Stomach (tissue), 9 donors: ENCODE data around the gene NOTO. TPM values are rescaled to one million over a fixed set of nuclear protein-coding genes. Genes with fewer than 3 reads are reported as not detected.

Experiments
- DNase-seq, 2 donors: peaks; one replicate each; pipeline versions ENCODE4 v3.0.0 to v3.0.0-alpha.2; 2013 to 2019
- H3K27ac ChIP-seq, 5 donors: fragments of 200-600 bp in 4 of 5; sonication (generic) in 4 of 5; one replicate each; pipeline ENCODE4 v1.5.1; 2013 to 2019; ENCODE audit warnings: mild to moderate bottlenecking in 1 of 5, moderate library complexity in 1 of 5
- H3K27me3 ChIP-seq, 3 donors: fragments of 200-600 bp; sonication (generic); one replicate each; pipeline ENCODE4 v1.5.1; 2017 to 2019; ENCODE audit warnings: mixed run types in 1 of 3
- H3K36me3 ChIP-seq, 4 donors: fragments of 200-600 bp; sonication (generic); 1 replicate in 3 of 4; 2 replicates in 1 of 4; pipeline ENCODE4 v1.5.1; 2016 to 2019
- H3K4me1 ChIP-seq, 4 donors: fragments of 200-600 bp; sonication (generic); one replicate each; pipeline ENCODE4 v1.5.1; 2016 to 2019
- H3K4me3 ChIP-seq, 4 donors: fragments of 200-600 bp; sonication (generic) in 3 of 4; one replicate each; pipeline ENCODE4 v1.5.1; 2016 to 2019; ENCODE audit warnings: mild to moderate bottlenecking in 1 of 4
- H3K9me3 ChIP-seq, 4 donors: fragments of 200-600 bp; sonication (generic); one replicate each; pipeline ENCODE4 v1.5.1; 2016 to 2019
- EP300 ChIP-seq: sonication (generic); formaldehyde crosslinking; IDR thresholded peaks from one replicate; pipeline ENCODE4 v1.6.1; 2017; ENCODE audit warnings: antibody characterized with exemption
- POLR2A ChIP-seq, 4 donors: fragments of 450-650 bp; IDR thresholded peaks; one replicate each; pipeline ENCODE4 v1.6.1; 2016; ENCODE audit warnings: antibody characterized with exemption in 4 of 4, control low read depth in 2 of 4, mild to moderate bottlenecking in 1 of 4, moderate library complexity in 1 of 4
- POLR2AphosphoS5 ChIP-seq, 3 donors: sonication (generic); formaldehyde crosslinking; IDR thresholded peaks; one replicate each; pipeline ENCODE4 v1.6.1; 2016; ENCODE audit warnings: antibody characterized with exemption in 3 of 3
- WGBS, 5 donors: extraction: QIAGEN DNeasy Blood & Tissue Kit in 3 of 5; methylation state at CpG; one replicate each; pipeline versions ENCODE4 v1.1.5 to v1.1.7; 2013 to 2018; 5-methylcytosine and 5-hydroxymethylcytosine counted together
- intact Hi-C: fragments of 100-400 bp; cut with DNase I; formaldehyde crosslinking; loops from one replicate; pipeline ENCODE4 v1.15.1; 2023; ENCODE audit warnings: low total_unique reads
- polyA plus RNA-seq, 3 donors: library from polyadenylated mRNA; stranded (reverse); fragments of 200-250 nt; gene quantifications; one replicate each; pipeline ENCODE4 v1.2.3, GENCODE V29; 2013
- total RNA-seq, 5 donors: library from RNA; depleted of rRNA; stranded (reverse); fragments of >200 nt; gene quantifications; one replicate each; pipeline versions ENCODE4 v1.1.0 to v1.2.3, GENCODE V29; 2014 to 2016
- TF ChIP-seq, protein P1 (sequence below), 7 experiments: fragments of 450-650 bp in 4 of 7; fragments of 200-600 bp in 3 of 7; sonication (generic) in 3 of 7; IDR thresholded peaks; one replicate each; pipeline ENCODE4 v1.5.1; 2016 to 2019; ENCODE audit warnings: antibody characterized with exemption in 7 of 7, control low read depth in 2 of 7, mild to moderate bottlenecking in 1 of 7
- donor health status: healthy with polysubstance abuse.
- donor health status: Bipolar disorder and iron deficiency.
- donor health status: healthy.

The NOTO gene
- total and polyA plus RNA-seq, 8 donors: 0.25 to 0.31 TPM; not detected in 6

- peaks cover 11 to 28% (median 19%) of the 10 kb centered on the region in 4 donors for H3K36me3 ChIP-seq
- intact Hi-C loops: no loop called here
- no peaks in the 10 kb centered on the region for H3K27me3 ChIP-seq
- no peaks in the 10 kb centered on the region for H3K9me3 ChIP-seq
- TF ChIP-seq EP300 (no peak), POLR2A (IDR thresholded peaks at IDR 0.05) (peak in 1 of 4 donors; percentile 10), POLR2AphosphoS5 (IDR thresholded peaks at IDR 0.05) (peak; percentile 17 to 78 (median 73))
- TF ChIP-seq, protein P1, sequence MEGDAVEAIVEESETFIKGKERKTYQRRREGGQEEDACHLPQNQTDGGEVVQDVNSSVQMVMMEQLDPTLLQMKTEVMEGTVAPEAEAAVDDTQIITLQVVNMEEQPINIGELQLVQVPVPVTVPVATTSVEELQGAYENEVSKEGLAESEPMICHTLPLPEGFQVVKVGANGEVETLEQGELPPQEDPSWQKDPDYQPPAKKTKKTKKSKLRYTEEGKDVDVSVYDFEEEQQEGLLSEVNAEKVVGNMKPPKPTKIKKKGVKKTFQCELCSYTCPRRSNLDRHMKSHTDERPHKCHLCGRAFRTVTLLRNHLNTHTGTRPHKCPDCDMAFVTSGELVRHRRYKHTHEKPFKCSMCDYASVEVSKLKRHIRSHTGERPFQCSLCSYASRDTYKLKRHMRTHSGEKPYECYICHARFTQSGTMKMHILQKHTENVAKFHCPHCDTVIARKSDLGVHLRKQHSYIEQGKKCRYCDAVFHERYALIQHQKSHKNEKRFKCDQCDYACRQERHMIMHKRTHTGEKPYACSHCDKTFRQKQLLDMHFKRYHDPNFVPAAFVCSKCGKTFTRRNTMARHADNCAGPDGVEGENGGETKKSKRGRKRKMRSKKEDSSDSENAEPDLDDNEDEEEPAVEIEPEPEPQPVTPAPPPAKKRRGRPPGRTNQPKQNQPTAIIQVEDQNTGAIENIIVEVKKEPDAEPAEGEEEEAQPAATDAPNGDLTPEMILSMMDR (IDR thresholded peaks at IDR 0.05): no peak
- H3K4me1 ChIP-seq: peaks cover 20 to 49% (median 42%) of the 10 kb centered on the region in 4 donors
- peak; percentile 99 to 100 for DNase-seq
- H3K27ac ChIP-seq: peak within 1 kb of the TSS; percentile 72 to 96 (median 92)
- H3K4me3 ChIP-seq: peak within 1 kb of the TSS; percentile 81 to 85 (median 82)
- 0 to 1% (median 0%) methylated on average over 23 to 67 of the region's 67 CpGs for WGBS, 5 donors
Observed at GRCh38 chr2:73233154-73233931, 31.0 kb downstream of the NOTO start, which contains the start of gene PRADC1. TSS of gene PRADC1 (minus strand) at chr2:73233239. CDS start at chr2:73233160, 79 bp downstream.

GRCh38 chr2:73233932-73234832 lies 31.8 kb downstream of the NOTO start, which contains the start of gene CCT7:
TSS of gene CCT7 (plus strand) at chr2:73234308. CDS start at chr2:73234379, 71 bp downstream.
- WGBS, 5 donors: 0 to 1% (median 0%) methylated on average over 18 to 69 of the region's 69 CpGs
- peak; percentile 86 to 97 for DNase-seq
- TF ChIP-seq POLR2AphosphoS5 (IDR thresholded peaks at IDR 0.05) (peak; percentile 77 to 94 (median 87)), POLR2A (IDR thresholded peaks at IDR 0.05) (peak in 2 of 4 donors; percentile 10 to 37)
- TF ChIP-seq, protein P1 (IDR thresholded peaks at IDR 0.05): no peak
- Histone ChIP-seq H3K27ac (peak within 1 kb of the TSS; percentile 71 to 96 (median 92)), H3K9me3 (no peaks in the 10 kb centered on the region), H3K36me3 (peaks cover 8 to 26% (median 17%) of the 10 kb centered on the region in 4 donors), H3K4me1 (peaks cover 20 to 57% (median 47%) of the 10 kb centered on the region in 4 donors), H3K27me3 (no peaks in the 10 kb centered on the region), H3K4me3 (peak within 1 kb of the TSS; percentile 81 to 85 (median 82))
- intact Hi-C loops: no loop called here

GRCh38 chr2:73235315-73236028 lies 33.1 kb downstream of the NOTO start:
- H3K27ac ChIP-seq: peak overlapping the region in 4 of 5 donors; percentile 90 to 96 (median 94)
- DNase-seq: no peak
- peak overlapping the region; percentile 81 to 85 (median 82) for H3K4me3 ChIP-seq
- no peaks in the 10 kb centered on the region for H3K27me3 ChIP-seq
- H3K4me1 ChIP-seq: peaks cover 20 to 62% (median 49%) of the 10 kb centered on the region in 4 donors
- TF ChIP-seq POLR2AphosphoS5 (IDR thresholded peaks at IDR 0.05) (no peak), EP300 (no peak), POLR2A (IDR thresholded peaks at IDR 0.05) (no peak)
- TF ChIP-seq, protein P1 (IDR thresholded peaks at IDR 0.05): no peak
- H3K9me3 ChIP-seq: no peaks in the 10 kb centered on the region
- intact Hi-C loops: no loop called here
- WGBS, 5 donors: 45 to 51% (median 48%) methylated on average over 11 of the region's 11 CpGs
- peaks cover 11 to 28% (median 21%) of the 10 kb centered on the region in 4 donors for H3K36me3 ChIP-seq
